Liver (tissue), 9 donors: ENCODE data around the gene MEIS1. TPM values are rescaled to one million over a fixed set of nuclear protein-coding genes. Genes with fewer than 3 reads are reported as not detected.

Experiments used
- DNase-seq: peaks from one replicate; pipeline ENCODE4 v3.0.0-alpha.2; 2017; ENCODE audit warnings: low spot score
- H3K27ac ChIP-seq, 2 donors: one replicate each; pipeline ENCODE4 v1.7.0; 2013; ENCODE audit warnings: inconsistent platforms in 2 of 2, low read length in 2 of 2, control low read depth in 1 of 2, low read depth in 1 of 2, mild to moderate bottlenecking in 1 of 2
- H3K27me3 ChIP-seq, 4 donors: one replicate each; pipeline versions ENCODE4 v1.6.1 to v1.7.0; 2013; ENCODE audit warnings: low read length in 3 of 4, inconsistent platforms in 1 of 4, mild to moderate bottlenecking in 1 of 4, moderate library complexity in 1 of 4; ENCODE audit not compliant: control insufficient read depth in 4 of 4, insufficient read depth in 4 of 4
- H3K36me3 ChIP-seq, 4 donors: one replicate each; pipeline versions ENCODE4 v1.6.1 to v1.7.0; 2013; ENCODE audit warnings: low read length in 3 of 4, mild to moderate bottlenecking in 3 of 4, low read depth in 1 of 4, moderate library complexity in 1 of 4; ENCODE audit not compliant: control insufficient read depth in 4 of 4, insufficient read depth in 3 of 4
- H3K4me1 ChIP-seq, 4 donors: one replicate each; pipeline versions ENCODE4 v1.6.1 to v1.7.0; 2013; ENCODE audit warnings: low read length in 3 of 4, mild to moderate bottlenecking in 3 of 4, moderate library complexity in 1 of 4; ENCODE audit not compliant: control insufficient read depth in 4 of 4, insufficient read depth in 4 of 4
- H3K4me3 ChIP-seq, 3 donors: one replicate each; pipeline versions ENCODE4 v1.6.1 to v1.7.0; 2013; ENCODE audit warnings: low read length in 3 of 3, control low read depth in 1 of 3, low read depth in 1 of 3, mild to moderate bottlenecking in 1 of 3
- H3K9ac ChIP-seq, 2 donors: one replicate each; pipeline ENCODE4 v1.7.0; 2013; ENCODE audit warnings: low read length in 2 of 2, mild to moderate bottlenecking in 2 of 2, moderate library complexity in 2 of 2, control low read depth in 1 of 2, low read depth in 1 of 2
- H3K9me3 ChIP-seq, 4 donors: one replicate each; pipeline versions ENCODE4 v1.6.1 to v1.7.0; 2013; ENCODE audit warnings: low read length in 3 of 4; ENCODE audit not compliant: control insufficient read depth in 4 of 4
- FOXA1 ChIP-seq: IDR thresholded peaks from 2 replicates; pipeline ENCODE4 v1.6.1; 2016; ENCODE audit warnings: antibody characterized with exemption
- FOXA2 ChIP-seq: IDR thresholded peaks from 2 replicates; pipeline ENCODE4 v1.6.1; 2016; ENCODE audit warnings: antibody characterized with exemption
- GABPA ChIP-seq, 2 donors: IDR thresholded peaks in 1 of 2; conservative IDR thresholded peaks in 1 of 2; 2 replicates each; pipeline ENCODE4 v1.6.1; 2016; ENCODE audit warnings: antibody characterized with exemption in 2 of 2, mild to moderate bottlenecking in 1 of 2, moderate library complexity in 1 of 2
- HNF4A ChIP-seq, 2 donors: conservative IDR thresholded peaks; 2 replicates each; pipeline ENCODE4 v1.6.1; 2016; ENCODE audit warnings: antibody characterized with exemption in 2 of 2, mild to moderate bottlenecking in 2 of 2
- NR2F2 ChIP-seq: IDR thresholded peaks from 2 replicates; pipeline ENCODE4 v1.6.1; 2016; ENCODE audit warnings: antibody characterized with exemption
- RAD21 ChIP-seq, 2 donors: IDR thresholded peaks; 2 replicates each; pipeline ENCODE4 v1.6.1; 2016; ENCODE audit warnings: antibody characterized with exemption in 2 of 2, mild to moderate bottlenecking in 2 of 2
- SP1 ChIP-seq: IDR thresholded peaks from 2 replicates; pipeline ENCODE4 v1.6.1; 2018; ENCODE audit warnings: antibody characterized with exemption, mild to moderate bottlenecking
- TAF1 ChIP-seq: conservative IDR thresholded peaks from 2 replicates; pipeline ENCODE4 v1.6.1; 2016; ENCODE audit warnings: antibody characterized with exemption, mild to moderate bottlenecking
- YY1 ChIP-seq: IDR thresholded peaks from 2 replicates; pipeline ENCODE4 v1.6.1; 2016; ENCODE audit warnings: antibody characterized with exemption, mild to moderate bottlenecking
- WGBS: extraction: QIAGEN DNeasy Blood & Tissue Kit; methylation state at CpG from one replicate; pipeline ENCODE4 v1.1.7; 2013; 5-methylcytosine and 5-hydroxymethylcytosine counted together
- polyA plus RNA-seq, 2 donors: library from polyadenylated mRNA; stranded (reverse) in 1 of 2; unstranded in 1 of 2; fragments of 200-250 nt in 1 of 2; fragments of >200 nt in 1 of 2; fragmentation: Nextera tagmentation in 1 of 2; extraction: Ambion mirVana in 1 of 2; gene quantifications; one replicate each; pipeline versions ENCODE4 v1.2.1 to v1.2.3, GENCODE V29; 2013 to 2015
- total RNA-seq, 2 donors: library from RNA; depleted of rRNA; stranded (reverse); fragments of >200 nt; gene quantifications; one replicate each; pipeline ENCODE4 v1.2.3, GENCODE V29; 2014
- TF ChIP-seq, protein P1 (sequence below): fragments of 150-350 bp; IDR thresholded peaks from 2 replicates; pipeline ENCODE4 v1.5.1; 2017; ENCODE audit warnings: improper control_type of control experiment, low read depth, low read length; ENCODE audit not compliant: missing input control
- TF ChIP-seq, protein P2 (sequence below): IDR thresholded peaks from 2 replicates; pipeline ENCODE4 v1.6.1; 2016; ENCODE audit warnings: antibody characterized with exemption
- TF ChIP-seq, protein P3 (sequence below): IDR thresholded peaks from 2 replicates; pipeline ENCODE4 v1.6.1; 2016; ENCODE audit warnings: antibody characterized with exemption, mild to moderate bottlenecking
- TF ChIP-seq, protein P4 (sequence below): IDR thresholded peaks from 2 replicates; pipeline ENCODE4 v1.6.1; 2016; ENCODE audit warnings: antibody characterized with exemption
- donor health status: healthy.
- donor health status: healthy.
- donor health status: healthy.
- donor health status: healthy.
- donor health status: healthy.

Gene MEIS1
- total and polyA plus RNA-seq, 4 donors, result 1.6 to 8.6 (median 5.5) TPM

DNA sequence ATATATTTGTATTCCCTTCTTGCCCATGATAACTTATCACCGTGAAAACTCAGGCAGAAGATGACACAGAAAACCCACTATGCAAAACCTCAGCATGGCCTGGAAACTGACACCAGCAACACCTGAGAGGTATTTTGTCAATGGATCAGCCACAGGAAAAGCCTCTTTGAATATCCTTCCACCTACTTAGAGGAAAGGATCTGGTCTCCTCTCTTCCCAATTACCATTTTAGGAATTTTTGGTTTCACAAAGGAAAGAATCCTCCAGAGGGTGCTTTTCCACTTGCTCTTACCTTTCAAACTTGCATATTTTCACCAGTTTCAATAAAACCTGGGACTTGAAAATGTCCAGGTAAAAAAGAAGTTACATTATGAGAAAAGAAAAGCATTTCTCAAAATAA, 20.0 kb upstream of the MEIS1 start:
- H3K9ac ChIP-seq, result no peak overlapping the region
- 75% methylated on average over 1 of the region's 1 CpG for WGBS
- H3K9me3 ChIP-seq, result no peaks in the 10 kb centered on the region
- peaks cover 0 to 4% (median 0%) of the 10 kb centered on the region in 4 donors for H3K4me1 ChIP-seq
- no peak for DNase-seq
- no peak overlapping the region for H3K27ac ChIP-seq
- peaks cover 0 to 4% (median 0%) of the 10 kb centered on the region in 4 donors for H3K27me3 ChIP-seq
- TF ChIP-seq, protein P1, sequence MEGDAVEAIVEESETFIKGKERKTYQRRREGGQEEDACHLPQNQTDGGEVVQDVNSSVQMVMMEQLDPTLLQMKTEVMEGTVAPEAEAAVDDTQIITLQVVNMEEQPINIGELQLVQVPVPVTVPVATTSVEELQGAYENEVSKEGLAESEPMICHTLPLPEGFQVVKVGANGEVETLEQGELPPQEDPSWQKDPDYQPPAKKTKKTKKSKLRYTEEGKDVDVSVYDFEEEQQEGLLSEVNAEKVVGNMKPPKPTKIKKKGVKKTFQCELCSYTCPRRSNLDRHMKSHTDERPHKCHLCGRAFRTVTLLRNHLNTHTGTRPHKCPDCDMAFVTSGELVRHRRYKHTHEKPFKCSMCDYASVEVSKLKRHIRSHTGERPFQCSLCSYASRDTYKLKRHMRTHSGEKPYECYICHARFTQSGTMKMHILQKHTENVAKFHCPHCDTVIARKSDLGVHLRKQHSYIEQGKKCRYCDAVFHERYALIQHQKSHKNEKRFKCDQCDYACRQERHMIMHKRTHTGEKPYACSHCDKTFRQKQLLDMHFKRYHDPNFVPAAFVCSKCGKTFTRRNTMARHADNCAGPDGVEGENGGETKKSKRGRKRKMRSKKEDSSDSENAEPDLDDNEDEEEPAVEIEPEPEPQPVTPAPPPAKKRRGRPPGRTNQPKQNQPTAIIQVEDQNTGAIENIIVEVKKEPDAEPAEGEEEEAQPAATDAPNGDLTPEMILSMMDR, result no peak
- H3K36me3 ChIP-seq, result no peaks in the 10 kb centered on the region
- no peak overlapping the region for H3K4me3 ChIP-seq

DNA sequence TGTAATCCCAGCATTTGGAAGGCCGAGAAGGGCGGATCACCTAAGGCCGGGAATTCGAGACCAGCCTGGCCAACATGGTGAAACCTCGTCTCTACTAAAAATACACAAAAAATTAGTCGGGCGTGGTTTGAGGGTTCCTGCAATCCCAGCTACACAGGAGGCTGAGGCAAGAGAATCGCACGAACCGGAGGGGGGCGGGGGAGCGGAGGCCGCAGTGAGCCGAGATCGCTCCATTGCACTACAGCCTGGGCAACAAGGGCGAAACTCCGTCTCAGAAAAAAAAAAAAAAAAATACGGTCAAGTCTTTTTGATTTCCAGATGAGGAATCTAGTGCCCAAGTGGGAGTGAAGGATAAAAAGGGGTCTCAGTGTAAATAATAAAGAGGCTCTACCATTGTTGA, 16.5 kb upstream of the MEIS1 start:
- no peaks in the 10 kb centered on the region for H3K36me3 ChIP-seq
- no peak overlapping the region for H3K9ac ChIP-seq
- H3K27ac ChIP-seq, result no peak overlapping the region
- H3K4me3 ChIP-seq, result no peak overlapping the region
- no peaks in the 10 kb centered on the region for H3K9me3 ChIP-seq
- DNase-seq, result no peak
- peaks cover 0 to 8% (median 1%) of the 10 kb centered on the region in 4 donors for H3K27me3 ChIP-seq
- H3K4me1 ChIP-seq, result peaks cover 0 to 1% (median 0%) of the 10 kb centered on the region in 4 donors
- 95% methylated on average over 18 of the region's 18 CpGs for WGBS
- TF ChIP-seq RAD21 (IDR thresholded peaks at IDR 0.05), result no peak
- no peak for TF ChIP-seq HNF4A (conservative IDR thresholded peaks at IDR 0.05)
- TF ChIP-seq, protein P2, sequence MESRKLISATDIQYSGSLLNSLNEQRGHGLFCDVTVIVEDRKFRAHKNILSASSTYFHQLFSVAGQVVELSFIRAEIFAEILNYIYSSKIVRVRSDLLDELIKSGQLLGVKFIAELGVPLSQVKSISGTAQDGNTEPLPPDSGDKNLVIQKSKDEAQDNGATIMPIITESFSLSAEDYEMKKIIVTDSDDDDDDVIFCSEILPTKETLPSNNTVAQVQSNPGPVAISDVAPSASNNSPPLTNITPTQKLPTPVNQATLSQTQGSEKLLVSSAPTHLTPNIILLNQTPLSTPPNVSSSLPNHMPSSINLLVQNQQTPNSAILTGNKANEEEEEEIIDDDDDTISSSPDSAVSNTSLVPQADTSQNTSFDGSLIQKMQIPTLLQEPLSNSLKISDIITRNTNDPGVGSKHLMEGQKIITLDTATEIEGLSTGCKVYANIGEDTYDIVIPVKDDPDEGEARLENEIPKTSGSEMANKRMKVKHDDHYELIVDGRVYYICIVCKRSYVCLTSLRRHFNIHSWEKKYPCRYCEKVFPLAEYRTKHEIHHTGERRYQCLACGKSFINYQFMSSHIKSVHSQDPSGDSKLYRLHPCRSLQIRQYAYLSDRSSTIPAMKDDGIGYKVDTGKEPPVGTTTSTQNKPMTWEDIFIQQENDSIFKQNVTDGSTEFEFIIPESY, result no peak
- TF ChIP-seq YY1, result no peak
- no peak for TF ChIP-seq TAF1
- TF ChIP-seq SP1, result no peak
- TF ChIP-seq, protein P3, sequence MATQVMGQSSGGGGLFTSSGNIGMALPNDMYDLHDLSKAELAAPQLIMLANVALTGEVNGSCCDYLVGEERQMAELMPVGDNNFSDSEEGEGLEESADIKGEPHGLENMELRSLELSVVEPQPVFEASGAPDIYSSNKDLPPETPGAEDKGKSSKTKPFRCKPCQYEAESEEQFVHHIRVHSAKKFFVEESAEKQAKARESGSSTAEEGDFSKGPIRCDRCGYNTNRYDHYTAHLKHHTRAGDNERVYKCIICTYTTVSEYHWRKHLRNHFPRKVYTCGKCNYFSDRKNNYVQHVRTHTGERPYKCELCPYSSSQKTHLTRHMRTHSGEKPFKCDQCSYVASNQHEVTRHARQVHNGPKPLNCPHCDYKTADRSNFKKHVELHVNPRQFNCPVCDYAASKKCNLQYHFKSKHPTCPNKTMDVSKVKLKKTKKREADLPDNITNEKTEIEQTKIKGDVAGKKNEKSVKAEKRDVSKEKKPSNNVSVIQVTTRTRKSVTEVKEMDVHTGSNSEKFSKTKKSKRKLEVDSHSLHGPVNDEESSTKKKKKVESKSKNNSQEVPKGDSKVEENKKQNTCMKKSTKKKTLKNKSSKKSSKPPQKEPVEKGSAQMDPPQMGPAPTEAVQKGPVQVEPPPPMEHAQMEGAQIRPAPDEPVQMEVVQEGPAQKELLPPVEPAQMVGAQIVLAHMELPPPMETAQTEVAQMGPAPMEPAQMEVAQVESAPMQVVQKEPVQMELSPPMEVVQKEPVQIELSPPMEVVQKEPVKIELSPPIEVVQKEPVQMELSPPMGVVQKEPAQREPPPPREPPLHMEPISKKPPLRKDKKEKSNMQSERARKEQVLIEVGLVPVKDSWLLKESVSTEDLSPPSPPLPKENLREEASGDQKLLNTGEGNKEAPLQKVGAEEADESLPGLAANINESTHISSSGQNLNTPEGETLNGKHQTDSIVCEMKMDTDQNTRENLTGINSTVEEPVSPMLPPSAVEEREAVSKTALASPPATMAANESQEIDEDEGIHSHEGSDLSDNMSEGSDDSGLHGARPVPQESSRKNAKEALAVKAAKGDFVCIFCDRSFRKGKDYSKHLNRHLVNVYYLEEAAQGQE, result no peak

DNA sequence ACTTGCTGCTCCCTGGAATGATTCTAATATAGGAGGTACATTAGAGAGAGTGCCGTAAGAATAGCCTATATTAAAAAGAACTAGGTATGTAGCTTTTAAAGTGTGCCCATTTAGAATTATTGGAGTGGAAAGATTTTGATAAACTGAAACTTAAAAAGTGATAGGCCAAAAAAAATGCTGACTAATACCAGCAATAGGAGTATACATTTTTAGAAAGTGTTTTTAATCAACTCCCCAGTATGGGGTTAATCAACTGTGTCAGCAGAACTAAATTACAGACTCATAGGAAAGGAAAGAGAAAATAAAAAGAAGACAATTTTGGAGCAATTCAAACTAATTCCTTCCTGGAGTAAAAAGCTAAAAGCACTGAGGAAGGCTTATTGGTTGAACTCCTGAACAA, 13.3 kb upstream of the MEIS1 start:
- Histone ChIP-seq H3K36me3 (no peaks in the 10 kb centered on the region), H3K4me1 (peaks cover 7 to 15% (median 7%) of the 10 kb centered on the region in 4 donors)
- WGBS, result 91% methylated on average over 1 of the region's 1 CpG
- TF ChIP-seq FOXA1, result no peak
- TF ChIP-seq, protein P3, result no peak
- TF ChIP-seq FOXA2, result no peak
- no peak for TF ChIP-seq NR2F2
- no peak for TF ChIP-seq SP1
- TF ChIP-seq, protein P1, result no peak
- TF ChIP-seq YY1, result no peak
- no peak for TF ChIP-seq RAD21 (IDR thresholded peaks at IDR 0.05)
- TF ChIP-seq GABPA (IDR thresholded peaks at IDR 0.05 in 1 of 2, conservative IDR thresholded peaks at IDR 0.05 in 1 of 2), result no peak
- TF ChIP-seq, protein P4, sequence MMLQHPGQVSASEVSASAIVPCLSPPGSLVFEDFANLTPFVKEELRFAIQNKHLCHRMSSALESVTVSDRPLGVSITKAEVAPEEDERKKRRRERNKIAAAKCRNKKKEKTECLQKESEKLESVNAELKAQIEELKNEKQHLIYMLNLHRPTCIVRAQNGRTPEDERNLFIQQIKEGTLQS, result no peak
- TF ChIP-seq HNF4A (conservative IDR thresholded peaks at IDR 0.05), result no peak

More for the DNA sequence above, 13.3 kb upstream of the MEIS1 start:
- H3K27me3 ChIP-seq, result peaks cover 0 to 12% (median 8%) of the 10 kb centered on the region in 4 donors
- H3K9me3 ChIP-seq, result no peaks in the 10 kb centered on the region
- H3K4me3 ChIP-seq, result no peak overlapping the region
- no peak for DNase-seq
- no peak overlapping the region for H3K9ac ChIP-seq
- H3K27ac ChIP-seq, result no peak overlapping the region
